ENCODE results near the gene TRDN. TPM values are rescaled to one million over a fixed set of nuclear protein-coding genes. Genes with fewer than 3 reads are reported as not detected.

The TRDN gene
- total RNA-seq, 1 experiment from 2014 or later: 10.4 TPM

- no peak overlapping the region for H3K23ac ChIP-seq (ENCODE audit: insufficient read length, low read depth, low read length)
- H3K4me2 ChIP-seq (ENCODE audit: insufficient read depth, insufficient read length, low read length): no peak overlapping the region
- no peaks in the 10 kb centered on the region for H4K20me1 ChIP-seq (ENCODE audit: control insufficient read depth, insufficient read depth, insufficient read length)
- TF ChIP-seq, protein P1, sequence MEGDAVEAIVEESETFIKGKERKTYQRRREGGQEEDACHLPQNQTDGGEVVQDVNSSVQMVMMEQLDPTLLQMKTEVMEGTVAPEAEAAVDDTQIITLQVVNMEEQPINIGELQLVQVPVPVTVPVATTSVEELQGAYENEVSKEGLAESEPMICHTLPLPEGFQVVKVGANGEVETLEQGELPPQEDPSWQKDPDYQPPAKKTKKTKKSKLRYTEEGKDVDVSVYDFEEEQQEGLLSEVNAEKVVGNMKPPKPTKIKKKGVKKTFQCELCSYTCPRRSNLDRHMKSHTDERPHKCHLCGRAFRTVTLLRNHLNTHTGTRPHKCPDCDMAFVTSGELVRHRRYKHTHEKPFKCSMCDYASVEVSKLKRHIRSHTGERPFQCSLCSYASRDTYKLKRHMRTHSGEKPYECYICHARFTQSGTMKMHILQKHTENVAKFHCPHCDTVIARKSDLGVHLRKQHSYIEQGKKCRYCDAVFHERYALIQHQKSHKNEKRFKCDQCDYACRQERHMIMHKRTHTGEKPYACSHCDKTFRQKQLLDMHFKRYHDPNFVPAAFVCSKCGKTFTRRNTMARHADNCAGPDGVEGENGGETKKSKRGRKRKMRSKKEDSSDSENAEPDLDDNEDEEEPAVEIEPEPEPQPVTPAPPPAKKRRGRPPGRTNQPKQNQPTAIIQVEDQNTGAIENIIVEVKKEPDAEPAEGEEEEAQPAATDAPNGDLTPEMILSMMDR (conservative IDR thresholded peaks at IDR 0.05): no peak
- no peak overlapping the region for H4K91ac ChIP-seq (ENCODE audit: insufficient read length, low read depth, low read length)
- no peak overlapping the region for H2BK20ac ChIP-seq (ENCODE audit: low read depth, low read length, poor library complexity, severe bottlenecking)
- no peaks in the 10 kb centered on the region for H3K27me3 ChIP-seq (ENCODE audit: insufficient read depth, low read length)
- no peak overlapping the region for H2AK5ac ChIP-seq (ENCODE audit: insufficient read length, low read length)
- Mint-ChIP-seq H3K27ac (peak overlapping the region in 2 of 3 experiments; percentile 81 to 92; a peak in 4 of 7 replicates), H3K27me3 (ENCODE audit: low read depth) (no peaks in the 10 kb centered on the region), H3K4me1 (peaks cover 6 to 11% of the 10 kb centered on the region in 2 experiments), H3K36me3 (ENCODE audit: insufficient read depth in 1 of 3, low read depth in 3 of 3) (no peaks in the 10 kb centered on the region), H3K4me3 (no peak overlapping the region), H3K9me3 (no peaks in the 10 kb centered on the region; a peak in 1 of 5 replicates)
- no peak overlapping the region for H3K9ac ChIP-seq (ENCODE audit: extremely low read depth, insufficient read length, low read length)
- no peak overlapping the region for H3K56ac ChIP-seq (ENCODE audit: insufficient read length, low read depth, low read length)
- no peak overlapping the region for H3K27ac ChIP-seq (ENCODE audit: insufficient read length, low read depth, low read length)
- no peaks in the 10 kb centered on the region for H3K23me2 ChIP-seq (ENCODE audit: insufficient read length, low read depth, low read length, poor library complexity, severe bottlenecking)
- no peak for DNase-seq
- H3K79me2 ChIP-seq (ENCODE audit: insufficient read depth, low read length): no peaks in the 10 kb centered on the region
- H2BK15ac ChIP-seq (ENCODE audit: low read depth, low read length): no peak overlapping the region
- H2BK12ac ChIP-seq (ENCODE audit: insufficient read length, low read depth, low read length): no peak overlapping the region
- H2BK5ac ChIP-seq (ENCODE audit: insufficient read length, low read length): no peak overlapping the region
- H3K4ac ChIP-seq (ENCODE audit: low read depth, low read length): no peak overlapping the region
- no peak overlapping the region for H3K18ac ChIP-seq (ENCODE audit: insufficient read length, low read depth, low read length)
- no CpG with 5 or more reads among the region's 5 CpGs for WGBS (ENCODE audit: extremely low coverage, insufficient read length, low lambda C conversion rate)
- H3K4me1 ChIP-seq (ENCODE audit: insufficient read depth, low read length): peaks cover 8% of the 10 kb centered on the region; the same call in 1 of the 2 replicates
- H3K9me3 ChIP-seq (ENCODE audit: control insufficient read depth, low read depth, low read length): no peaks in the 10 kb centered on the region
- H3K79me1 ChIP-seq (ENCODE audit: insufficient read depth, low read depth, low read length, poor library complexity, severe bottlenecking): no peaks in the 10 kb centered on the region
- no peak overlapping the region for H2BK120ac ChIP-seq (ENCODE audit: low read depth, low read length, poor library complexity, severe bottlenecking)
- no peak overlapping the region for H3K14ac ChIP-seq (ENCODE audit: insufficient read depth, low read length)
- H2AFZ ChIP-seq (ENCODE audit: low read length): no peak overlapping the region
- no peak overlapping the region for H4K5ac ChIP-seq (ENCODE audit: insufficient read length, low read depth, low read length)
- no peak overlapping the region for H4K8ac ChIP-seq (replicated peaks; ENCODE audit: insufficient read length, low read depth, low read length)
- H3T11ph ChIP-seq (ENCODE audit: low read length): no peak overlapping the region
These were observed 118.1 kb downstream of the TRDN start for GRCh38 chr6:123518441-123519188.
